ENCODE results near the gene PDCD4. TPM values are rescaled to one million over a fixed set of nuclear protein-coding genes. Genes with fewer than 3 reads are reported as not detected.

Gene PDCD4
- total and polyA plus RNA-seq, 9 of the 15 experiments (the other 6 are each of a cell fraction or from before 2014, with no cell fraction given) = 12.9 to 44.1 (median 33.7) TPM

DNA sequence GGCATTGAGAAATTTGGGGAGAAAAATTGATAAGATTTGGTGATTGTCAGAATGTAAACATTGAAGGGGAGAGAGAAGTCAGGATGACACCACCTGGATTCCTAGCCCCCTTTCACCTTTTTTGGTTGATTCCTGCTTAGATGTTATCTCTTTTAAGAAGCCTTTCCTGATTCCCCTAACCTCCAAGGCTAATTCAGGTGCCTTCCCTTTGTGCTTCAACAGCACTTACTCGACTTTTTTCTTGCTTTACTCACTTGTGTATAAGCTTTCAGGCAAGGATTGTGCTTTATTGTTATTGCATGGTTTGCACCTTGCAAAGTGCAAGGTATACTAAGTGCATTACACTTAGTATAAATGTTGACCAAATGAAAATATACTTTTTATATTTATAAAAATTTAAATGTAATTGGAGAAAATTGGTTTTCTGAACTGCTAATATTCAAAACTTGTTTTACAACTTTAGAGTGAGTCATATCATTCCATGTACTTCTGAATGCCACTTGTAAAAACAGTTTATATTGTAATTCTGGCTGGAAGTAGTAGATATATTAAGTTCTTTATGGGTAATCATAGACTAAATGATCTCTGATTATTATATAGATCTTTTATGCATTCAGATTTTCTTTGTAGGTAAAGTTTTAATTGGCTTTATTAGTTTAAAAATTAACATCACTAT lies 60.9 kb downstream of the PDCD4 start:
- intact Hi-C loops (cut with micrococcal nuclease) = no loop called here
- H4K20me1 ChIP-seq (replicated peaks; ENCODE audit: control insufficient read depth, insufficient read depth, low read length) = 0 out of 2 replicates have a peak, but pooled peaks cover 4% of the 10 kb centered on the region

DNA sequence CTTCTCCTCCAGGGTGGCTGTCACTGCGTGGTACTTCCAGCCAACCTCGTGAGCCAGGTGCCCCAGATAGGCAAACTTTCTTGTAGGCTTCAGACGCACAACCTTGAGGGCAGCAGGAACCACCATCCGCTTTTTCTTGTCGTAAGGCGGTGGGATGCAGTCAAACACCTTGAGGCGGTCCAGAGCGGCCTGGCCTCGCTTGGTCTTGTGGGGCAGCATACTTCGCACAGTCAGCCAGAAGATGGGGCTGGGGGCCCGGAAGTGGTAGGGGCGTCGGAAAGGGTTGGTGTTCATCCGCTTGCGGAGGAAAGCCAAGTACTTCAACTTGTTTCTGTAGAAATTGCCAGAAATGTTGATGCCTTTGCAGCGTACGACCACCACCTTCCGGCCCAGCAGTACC lies 65.0 kb downstream of the PDCD4 start:
- H3K27me3 ChIP-seq (ENCODE audit: control insufficient read depth in 2 of 2, insufficient read depth in 2 of 2, low read length in 2 of 2) = no peaks in the 10 kb centered on the region
- no peaks in the 10 kb centered on the region for H4K20me1 ChIP-seq (replicated peaks; ENCODE audit: control insufficient read depth, insufficient read depth, low read length)
- H3K36me3 ChIP-seq (ENCODE audit: control insufficient read depth, insufficient read depth, low read length) = no peaks in the 10 kb centered on the region
- H3K9me3 ChIP-seq (replicated peaks; ENCODE audit: control insufficient read depth, insufficient read depth, low read depth, low read length) = no peaks in the 10 kb centered on the region
- no peak overlapping the region for H3K4me2 ChIP-seq (ENCODE audit: insufficient read depth, low read length)
- H3K79me2 ChIP-seq (ENCODE audit: control insufficient read depth, insufficient read depth, low read length) = peaks cover 68% of the 10 kb centered on the region
- no peak overlapping the region for H2AFZ ChIP-seq (ENCODE audit: low read depth, low read length)
- no peaks in the 10 kb centered on the region for H3K9me1 ChIP-seq (ENCODE audit: control insufficient read depth, insufficient read depth, low read length)
- no peak overlapping the region for H3K27ac ChIP-seq (ENCODE audit: extremely low read depth, low read depth, low read length)
- in situ Hi-C loops (cut with MboI) (no loop called here), intact Hi-C loops (cut with micrococcal nuclease) (no loop called here)
- DNase-seq (ENCODE audit: extremely low read depth in 1 of 4, low spot score in 3 of 4) (no peak), FAIRE-seq (no peak), ATAC-seq (no peak)
- H3K9ac ChIP-seq (ENCODE audit: insufficient read depth in 1 of 2, low read depth in 2 of 2, low read length in 2 of 2) = no peak overlapping the region
- ChIA-PET CTCF (ENCODE audit: low intra/inter-chr PET ratio) (no interaction called here), POLR2A (no interaction called here)
- no peak overlapping the region for H3K4me3 ChIP-seq
- H3K4me1 ChIP-seq (replicated peaks in 1 of 2; ENCODE audit: control insufficient read depth in 2 of 2, insufficient read depth in 2 of 2, low read length in 2 of 2) = no peaks in the 10 kb centered on the region; a peak in 1 of 5 replicates
- 83% methylated on average over 13 of the region's 18 CpGs for WGBS (ENCODE audit: insufficient coverage, low coverage, missing lambda C conversion rate)
- BruUV-seq (replicated peaks) = no TSS peak
- TF ChIP-seq EWSR1 (IDR thresholded peaks at IDR 0.05; ENCODE audit: borderline replicate concordance, low read depth, partially characterized antibody) (no peak), E2F3 (CRISPR knock-in tag; IDR thresholded peaks at IDR 0.05) (no peak), ELF4 (CRISPR knock-in tag; IDR thresholded peaks at IDR 0.05) (no peak), CBX8 (IDR thresholded peaks at IDR 0.05; ENCODE audit: borderline replicate concordance, extremely low read depth, low read depth, low read length, poor library complexity, severe bottlenecking) (no peak), RBM25 (IDR thresholded peaks at IDR 0.05; ENCODE audit: low read depth, low read length, severe bottlenecking) (no peak), NUFIP1 (IDR thresholded peaks at IDR 0.05; ENCODE audit: partially characterized antibody) (no peak), HLTF (IDR thresholded peaks at IDR 0.05) (no peak), PHB2 (IDR thresholded peaks at IDR 0.05; ENCODE audit: low read depth) (no peak), TAF9B (IDR thresholded peaks at IDR 0.05; ENCODE audit: partially characterized antibody) (no peak), CREM (IDR thresholded peaks at IDR 0.05; ENCODE audit: low read depth) (no peak), ZSCAN29 (IDR thresholded peaks at IDR 0.05) (no peak), RBBP5 (IDR thresholded peaks at IDR 0.05; ENCODE audit: borderline replicate concordance, insufficient read depth, low read length, poor library complexity, severe bottlenecking) (no peak)
- TF ChIP-seq, protein P1, sequence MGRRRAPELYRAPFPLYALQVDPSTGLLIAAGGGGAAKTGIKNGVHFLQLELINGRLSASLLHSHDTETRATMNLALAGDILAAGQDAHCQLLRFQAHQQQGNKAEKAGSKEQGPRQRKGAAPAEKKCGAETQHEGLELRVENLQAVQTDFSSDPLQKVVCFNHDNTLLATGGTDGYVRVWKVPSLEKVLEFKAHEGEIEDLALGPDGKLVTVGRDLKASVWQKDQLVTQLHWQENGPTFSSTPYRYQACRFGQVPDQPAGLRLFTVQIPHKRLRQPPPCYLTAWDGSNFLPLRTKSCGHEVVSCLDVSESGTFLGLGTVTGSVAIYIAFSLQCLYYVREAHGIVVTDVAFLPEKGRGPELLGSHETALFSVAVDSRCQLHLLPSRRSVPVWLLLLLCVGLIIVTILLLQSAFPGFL (CRISPR knock-in tag; IDR thresholded peaks at IDR 0.05) = no peak

More for the DNA sequence above, 60.9 kb downstream of the PDCD4 start:
- Histone ChIP-seq H3K4me3 (no peak overlapping the region), H2AFZ (ENCODE audit: low read depth, low read length) (no peak overlapping the region), H3K4me2 (ENCODE audit: insufficient read depth, low read length) (no peak overlapping the region), H3K27ac (ENCODE audit: extremely low read depth, low read depth, low read length) (no peak overlapping the region), H3K9me3 (replicated peaks; ENCODE audit: control insufficient read depth, insufficient read depth, low read depth, low read length) (no peaks in the 10 kb centered on the region), H3K4me1 (replicated peaks in 1 of 2; ENCODE audit: control insufficient read depth in 2 of 2, insufficient read depth in 2 of 2, low read length in 2 of 2) (no peaks in the 10 kb centered on the region; a peak in 1 of 5 replicates), H3K27me3 (ENCODE audit: control insufficient read depth in 2 of 2, insufficient read depth in 2 of 2, low read length in 2 of 2) (no peaks in the 10 kb centered on the region), H3K9ac (ENCODE audit: insufficient read depth in 1 of 2, low read depth in 2 of 2, low read length in 2 of 2) (no peak overlapping the region), H3K9me1 (ENCODE audit: control insufficient read depth, insufficient read depth, low read length) (no peaks in the 10 kb centered on the region), H3K36me3 (ENCODE audit: control insufficient read depth, insufficient read depth, low read length) (no peaks in the 10 kb centered on the region), H3K79me2 (ENCODE audit: control insufficient read depth, insufficient read depth, low read length) (peaks cover 78% of the 10 kb centered on the region)
- FAIRE-seq (no peak), DNase-seq (ENCODE audit: extremely low read depth in 1 of 4, low spot score in 3 of 4) (no peak), ATAC-seq (no peak)
- POLR2A ChIA-PET = no interaction called here
- in situ Hi-C loops (cut with MboI) = no loop called here
- no peak for TF ChIP-seq ZNF354B (CRISPR knock-in tag; IDR thresholded peaks at IDR 0.05)
- no peak for TF ChIP-seq MED1 (CRISPR knock-in tag; IDR thresholded peaks at IDR 0.05; ENCODE audit: borderline replicate concordance)
- TF ChIP-seq ZBTB17 (CRISPR knock-in tag; IDR thresholded peaks at IDR 0.05) = no peak
- TF ChIP-seq RBM22 (IDR thresholded peaks at IDR 0.05; ENCODE audit: low read depth, low read length, poor library complexity, severe bottlenecking) = no peak
- no peak for TF ChIP-seq ZNF232 (CRISPR knock-in tag; IDR thresholded peaks at IDR 0.05)
- CTCF ChIA-PET (ENCODE audit: low intra/inter-chr PET ratio) = no interaction called here
- 36% methylated on average over 1 of the region's 1 CpG for WGBS (ENCODE audit: insufficient coverage, low coverage, missing lambda C conversion rate)
- BruUV-seq (replicated peaks) = no TSS peak
